NOMO-1 treated with dmso at 0.1 percent for 144 hours (cell line): Measurements from ENCODE around the gene PTTG1IP2.
A peak's percentile ranks its signal among the peaks of the same experiment; 100 is the strongest.

Experiments
- DNase-seq: peaks from one replicate; lab custom pipeline; 2025; ENCODE audit not compliant: unreplicated experiment; lab: John Stamatoyannopoulos, UW

PTTG1IP2 gene

GRCh38 chr7:90469554-90469953, at the start of gene PTTG1IP2:
Gene PTTG1IP2, plus strand, starts transcription at chr7:90469639. Its CDS starts 148 bp downstream, at chr7:90469787.
- DNase-seq, result no peak

GRCh38 chr7:90421651-90422050, 47.8 kb upstream of the PTTG1IP2 start:
- DNase-seq, result no peak

GRCh38 chr7:90424720-90425119, 44.7 kb upstream of the PTTG1IP2 start:
- no peak for DNase-seq

GRCh38 chr7:90425376-90425775, 44.1 kb upstream of the PTTG1IP2 start:
- no peak for DNase-seq

GRCh38 chr7:90430614-90431460, 38.6 kb upstream of the PTTG1IP2 start:
- no peak for DNase-seq

GRCh38 chr7:90432752-90433151, 36.7 kb upstream of the PTTG1IP2 start:
- DNase-seq, result no peak

- DNase-seq, result no peak
These were observed 36.2 kb upstream of the PTTG1IP2 start for GRCh38 chr7:90433221-90433620.

- no peak for DNase-seq
These were observed 23.8 kb upstream of the PTTG1IP2 start for GRCh38 chr7:90445633-90446032.

GRCh38 chr7:90446137-90446899, 23.1 kb upstream of the PTTG1IP2 start:
- no peak for DNase-seq

GRCh38 chr7:90453259-90453891, 16.1 kb upstream of the PTTG1IP2 start:
- DNase-seq, result no peak

- DNase-seq, result no peak
These were observed 15.5 kb upstream of the PTTG1IP2 start for GRCh38 chr7:90453931-90454330.

GRCh38 chr7:90455163-90456030, 14.0 kb upstream of the PTTG1IP2 start:
- peak; percentile 64 for DNase-seq

- no peak for DNase-seq
These were observed 11.3 kb upstream of the PTTG1IP2 start for GRCh38 chr7:90458104-90458503.

GRCh38 chr7:90459888-90460287, 9.6 kb upstream of the PTTG1IP2 start:
- no peak for DNase-seq

GRCh38 chr7:90461219-90461618, 8.2 kb upstream of the PTTG1IP2 start:
- no peak for DNase-seq

- DNase-seq, result peak; percentile 6
These were observed 6.2 kb upstream of the PTTG1IP2 start for GRCh38 chr7:90463151-90463628.

- no peak for DNase-seq
These were observed 3.6 kb upstream of the PTTG1IP2 start for GRCh38 chr7:90465816-90466215.

- no peak for DNase-seq
These were observed 3.5 kb downstream of the PTTG1IP2 start for GRCh38 chr7:90472805-90473540.

GRCh38 chr7:90473814-90474213, 4.4 kb downstream of the PTTG1IP2 start:
- no peak for DNase-seq
